ENCODE data around the gene ABCA6. TPM values are rescaled to one million over a fixed set of nuclear protein-coding genes. Genes with fewer than 3 reads are reported as not detected.

Gene ABCA6
- total RNA-seq, 2 experiments from 2014 or later: 0.19 to 0.35 TPM

- Mint-ChIP-seq H3K27me3 (no peaks in the 10 kb centered on the region), H3K4me3 (no peak overlapping the region), H3K36me3 (ENCODE audit: low read depth) (no peaks in the 10 kb centered on the region), H3K27ac (no peak overlapping the region), H3K9me3 (no peaks in the 10 kb centered on the region), H3K4me1 (peaks cover 22% of the 10 kb centered on the region)
- no peak for DNase-seq
- ChIA-PET POLR2A (no interaction called here), CTCF (no interaction called here)
Measured at GRCh38 chr17:69045646-69046045, 96.0 kb downstream of the ABCA6 start.

GRCh38 chr17:69044371-69044770 lies 97.3 kb downstream of the ABCA6 start:
- H3K27ac Mint-ChIP-seq: no peak overlapping the region
- POLR2A ChIA-PET: no interaction called here
- peaks cover 6% of the 10 kb centered on the region for H3K27me3 Mint-ChIP-seq
- peaks cover 20% of the 10 kb centered on the region for H3K4me1 Mint-ChIP-seq
- no peak overlapping the region for H3K4me3 Mint-ChIP-seq
- no peaks in the 10 kb centered on the region for H3K36me3 Mint-ChIP-seq (ENCODE audit: low read depth)
- DNase-seq: no peak
- H3K9me3 Mint-ChIP-seq: no peaks in the 10 kb centered on the region
- CTCF ChIA-PET: no interaction called here

GRCh38 chr17:69043098-69043734 lies 98.5 kb downstream of the ABCA6 start:
- no peak overlapping the region for H3K27ac Mint-ChIP-seq
- ChIA-PET CTCF (no interaction called here), POLR2A (no interaction called here)
- no peaks in the 10 kb centered on the region for H3K36me3 Mint-ChIP-seq (ENCODE audit: low read depth)
- H3K4me3 Mint-ChIP-seq: no peak overlapping the region
- H3K9me3 Mint-ChIP-seq: no peaks in the 10 kb centered on the region
- peaks cover 11% of the 10 kb centered on the region for H3K27me3 Mint-ChIP-seq
- H3K4me1 Mint-ChIP-seq: peaks cover 9% of the 10 kb centered on the region
- no peak for DNase-seq

- CTCF ChIA-PET: no interaction called here
- POLR2A ChIA-PET: no interaction called here
- H3K36me3 Mint-ChIP-seq (ENCODE audit: low read depth): no peaks in the 10 kb centered on the region
- no peak overlapping the region for H3K27ac Mint-ChIP-seq
- peaks cover 12% of the 10 kb centered on the region for H3K27me3 Mint-ChIP-seq
- peaks cover 2% of the 10 kb centered on the region for H3K9me3 Mint-ChIP-seq
- no peak for DNase-seq
- no peak overlapping the region for H3K4me3 Mint-ChIP-seq
- peaks cover 2% of the 10 kb centered on the region for H3K4me1 Mint-ChIP-seq
Measured at GRCh38 chr17:69042308-69042707, 99.4 kb downstream of the ABCA6 start.

GRCh38 chr17:69031839-69032238 lies 109.9 kb downstream of the ABCA6 start:
- Mint-ChIP-seq H3K4me3 (no peak overlapping the region), H3K9me3 (no peaks in the 10 kb centered on the region), H3K36me3 (ENCODE audit: low read depth) (no peaks in the 10 kb centered on the region), H3K27ac (no peak overlapping the region), H3K27me3 (peaks cover 10% of the 10 kb centered on the region), H3K4me1 (no peaks in the 10 kb centered on the region)
- no peak for DNase-seq
- ChIA-PET POLR2A (no interaction called here), CTCF (no interaction called here)

GRCh38 chr17:69030169-69030568 lies 111.5 kb downstream of the ABCA6 start:
- no peak overlapping the region for H3K27ac Mint-ChIP-seq

More at GRCh38 chr17:69030169-69030568, 111.5 kb downstream of the ABCA6 start:
- ChIA-PET POLR2A (no interaction called here), CTCF (no interaction called here)
- H3K36me3 Mint-ChIP-seq (ENCODE audit: low read depth): no peaks in the 10 kb centered on the region
- peaks cover 11% of the 10 kb centered on the region for H3K27me3 Mint-ChIP-seq
- H3K4me3 Mint-ChIP-seq: no peak overlapping the region
- H3K9me3 Mint-ChIP-seq: no peaks in the 10 kb centered on the region
- DNase-seq: no peak
- no peaks in the 10 kb centered on the region for H3K4me1 Mint-ChIP-seq

Small RNA genes lying within 50 kb of the gene (microRNA-seq; reads per million reads assigned to microRNA genes)
- not detected for gene MIR4524A (ENCODE audit: borderline microRNAs expressed, borderline replicate concordance)
- not detected for gene MIR4524B (ENCODE audit: borderline microRNAs expressed, borderline replicate concordance)

Other genes starting within 250 kb of the ABCA6 start
- gene ABCA8, start 186.5 kb downstream of the ABCA6 start, total RNA-seq: not detected
- under 1 TPM; 0.08 to 0.22 TPM for gene ABCA9, start 81.0 kb downstream of the ABCA6 start, total RNA-seq
- 1 to 10 TPM; 1.6 to 1.7 TPM for gene ABCA10, start 86.9 kb upstream of the ABCA6 start, total RNA-seq
- gene ABCA5, start 185.2 kb upstream of the ABCA6 start, total RNA-seq: 10 to 100 TPM; 19.0 to 21.9 TPM

All from activated CD4-positive, alpha-beta T cell treated with anti-CD3 and anti-CD28 coated beads, Interleukin-2, amount 10 ng/mL, durations not matched to agents 7 days and 5 days (primary cell).